ENCODE data around the gene VEPH1.

DNA sequence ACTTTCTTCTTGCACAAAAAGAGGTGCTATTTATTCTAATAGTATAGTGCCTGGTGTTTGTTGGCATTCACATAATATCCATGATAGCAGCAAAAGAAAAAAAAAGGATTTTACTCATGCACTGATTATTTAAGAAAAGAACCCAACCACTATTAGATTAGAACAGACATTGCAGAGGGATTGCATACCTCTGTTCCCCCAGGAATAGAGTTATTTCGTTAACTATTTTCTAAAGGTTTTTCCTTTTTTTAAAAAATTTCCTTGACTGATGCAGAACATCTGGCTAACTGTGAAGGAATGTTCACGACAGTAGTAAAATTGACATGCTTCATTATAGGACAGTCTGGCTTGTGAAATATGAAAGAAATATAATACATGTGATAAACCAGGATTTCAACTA, 203.1 kb downstream of the VEPH1 start:
- TF ChIP-seq, protein P1, sequence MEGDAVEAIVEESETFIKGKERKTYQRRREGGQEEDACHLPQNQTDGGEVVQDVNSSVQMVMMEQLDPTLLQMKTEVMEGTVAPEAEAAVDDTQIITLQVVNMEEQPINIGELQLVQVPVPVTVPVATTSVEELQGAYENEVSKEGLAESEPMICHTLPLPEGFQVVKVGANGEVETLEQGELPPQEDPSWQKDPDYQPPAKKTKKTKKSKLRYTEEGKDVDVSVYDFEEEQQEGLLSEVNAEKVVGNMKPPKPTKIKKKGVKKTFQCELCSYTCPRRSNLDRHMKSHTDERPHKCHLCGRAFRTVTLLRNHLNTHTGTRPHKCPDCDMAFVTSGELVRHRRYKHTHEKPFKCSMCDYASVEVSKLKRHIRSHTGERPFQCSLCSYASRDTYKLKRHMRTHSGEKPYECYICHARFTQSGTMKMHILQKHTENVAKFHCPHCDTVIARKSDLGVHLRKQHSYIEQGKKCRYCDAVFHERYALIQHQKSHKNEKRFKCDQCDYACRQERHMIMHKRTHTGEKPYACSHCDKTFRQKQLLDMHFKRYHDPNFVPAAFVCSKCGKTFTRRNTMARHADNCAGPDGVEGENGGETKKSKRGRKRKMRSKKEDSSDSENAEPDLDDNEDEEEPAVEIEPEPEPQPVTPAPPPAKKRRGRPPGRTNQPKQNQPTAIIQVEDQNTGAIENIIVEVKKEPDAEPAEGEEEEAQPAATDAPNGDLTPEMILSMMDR (IDR thresholded peaks at IDR 0.05; ENCODE audit: low read depth, low read length, poor library complexity, severe bottlenecking): no peak
- no peak for TF ChIP-seq EZH2phosphoT487 (IDR thresholded peaks at IDR 0.05; ENCODE audit: borderline replicate concordance, low read length)

Measured in DOHH2 (cell line).